Progenitor cell of endocrine pancreas (in vitro differentiated cells): ENCODE data around the gene PCDHB3. TPM values are rescaled to one million over a fixed set of nuclear protein-coding genes. Genes with fewer than 3 reads are reported as not detected.
A peak's percentile ranks its signal among the peaks of the same experiment; 100 is the strongest.
"Not testable (repeated sequence)": the region's sequence is repeated elsewhere in the genome, so short reads cannot be mapped to it uniquely, and the experiment has no call there.

Experiments
- DNase-seq: peaks from one replicate; pipeline ENCODE4 v3.0.0; 2021; ENCODE audit warnings: low spot score; ENCODE audit not compliant: unreplicated experiment
- H3K27ac Mint-ChIP-seq: 2 replicates; pipeline ENCODE4 v1.8.0; 2021; ENCODE audit warnings: mild to moderate bottlenecking, moderate library complexity, mixed read lengths
- H3K27me3 Mint-ChIP-seq: 2 replicates; pipeline ENCODE4 v1.8.0; 2021; ENCODE audit warnings: mixed read lengths
- H3K36me3 Mint-ChIP-seq: 2 replicates; pipeline ENCODE4 v1.8.0; 2022; ENCODE audit warnings: mixed read lengths; ENCODE audit not compliant: insufficient read depth
- H3K4me1 Mint-ChIP-seq: 2 replicates; pipeline ENCODE4 v1.8.0; 2021; ENCODE audit warnings: low read depth, mixed read lengths
- H3K4me3 Mint-ChIP-seq: 2 replicates; pipeline ENCODE4 v1.8.0; 2021; ENCODE audit warnings: low read depth, mild to moderate bottlenecking, moderate library complexity, mixed read lengths
- H3K9me3 Mint-ChIP-seq: 2 replicates; pipeline ENCODE4 v1.8.0; 2021; ENCODE audit warnings: low read depth, mixed read lengths
- total RNA-seq: library from RNA; stranded (reverse); gene quantifications from 2 replicates; pipeline ENCODE4 v1.2.1, GENCODE V29; 2021
- TF ChIP-seq, protein P1 (sequence below): fragments of 200-600 bp; sonication (generic); IDR thresholded peaks from one replicate; pipeline ENCODE4 v1.5.0; 2021; ENCODE audit warnings: antibody characterized with exemption, mild to moderate bottlenecking; ENCODE audit not compliant: unreplicated experiment

PCDHB3 gene
- total RNA-seq, 1 donor from 2014 or later, result 9.1 TPM

GRCh38 chr5:141084487-141084989, 15.7 kb upstream of the PCDHB3 start:
- H3K9me3 Mint-ChIP-seq, result peaks cover 11% of the 10 kb centered on the region
- H3K4me3 Mint-ChIP-seq, result peak overlapping the region; percentile 87
- TF ChIP-seq, protein P1, sequence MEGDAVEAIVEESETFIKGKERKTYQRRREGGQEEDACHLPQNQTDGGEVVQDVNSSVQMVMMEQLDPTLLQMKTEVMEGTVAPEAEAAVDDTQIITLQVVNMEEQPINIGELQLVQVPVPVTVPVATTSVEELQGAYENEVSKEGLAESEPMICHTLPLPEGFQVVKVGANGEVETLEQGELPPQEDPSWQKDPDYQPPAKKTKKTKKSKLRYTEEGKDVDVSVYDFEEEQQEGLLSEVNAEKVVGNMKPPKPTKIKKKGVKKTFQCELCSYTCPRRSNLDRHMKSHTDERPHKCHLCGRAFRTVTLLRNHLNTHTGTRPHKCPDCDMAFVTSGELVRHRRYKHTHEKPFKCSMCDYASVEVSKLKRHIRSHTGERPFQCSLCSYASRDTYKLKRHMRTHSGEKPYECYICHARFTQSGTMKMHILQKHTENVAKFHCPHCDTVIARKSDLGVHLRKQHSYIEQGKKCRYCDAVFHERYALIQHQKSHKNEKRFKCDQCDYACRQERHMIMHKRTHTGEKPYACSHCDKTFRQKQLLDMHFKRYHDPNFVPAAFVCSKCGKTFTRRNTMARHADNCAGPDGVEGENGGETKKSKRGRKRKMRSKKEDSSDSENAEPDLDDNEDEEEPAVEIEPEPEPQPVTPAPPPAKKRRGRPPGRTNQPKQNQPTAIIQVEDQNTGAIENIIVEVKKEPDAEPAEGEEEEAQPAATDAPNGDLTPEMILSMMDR, result peak; percentile 68
- DNase-seq, result no peak
- H3K27ac Mint-ChIP-seq, result peak overlapping the region; percentile 99
- peaks cover 7% of the 10 kb centered on the region for H3K36me3 Mint-ChIP-seq
- H3K4me1 Mint-ChIP-seq, result no peaks in the 10 kb centered on the region
- peaks cover 9% of the 10 kb centered on the region for H3K27me3 Mint-ChIP-seq

GRCh38 chr5:141094481-141095262, 5.6 kb upstream of the PCDHB3 start, which contains the start of gene PCDHB2:
TSS of gene PCDHB2 (plus strand) at chr5:141094615. CDS start at chr5:141094791, 176 bp downstream.
- no peaks in the 10 kb centered on the region for H3K27me3 Mint-ChIP-seq
- H3K4me1 Mint-ChIP-seq, result no peaks in the 10 kb centered on the region
- H3K27ac Mint-ChIP-seq, result peak within 1 kb of the TSS; percentile 100
- H3K36me3 Mint-ChIP-seq, result peaks cover 40% of the 10 kb centered on the region
- peak; percentile 49 for DNase-seq
- H3K9me3 Mint-ChIP-seq, result peaks cover 33% of the 10 kb centered on the region
- peak within 1 kb of the TSS; percentile 89 for H3K4me3 Mint-ChIP-seq
- TF ChIP-seq, protein P1, result peak; percentile 78

- Mint-ChIP-seq H3K9me3 (peaks cover 39% of the 10 kb centered on the region), H3K4me3 (peak overlapping the region; percentile 89), H3K36me3 (peaks cover 46% of the 10 kb centered on the region), H3K4me1 (no peaks in the 10 kb centered on the region), H3K27me3 (no peaks in the 10 kb centered on the region), H3K27ac (peak overlapping the region; percentile 100)
- TF ChIP-seq, protein P1, result no peak
- no peak for DNase-seq
Measured at GRCh38 chr5:141095263-141095641, 5.0 kb upstream of the PCDHB3 start.

DNA sequence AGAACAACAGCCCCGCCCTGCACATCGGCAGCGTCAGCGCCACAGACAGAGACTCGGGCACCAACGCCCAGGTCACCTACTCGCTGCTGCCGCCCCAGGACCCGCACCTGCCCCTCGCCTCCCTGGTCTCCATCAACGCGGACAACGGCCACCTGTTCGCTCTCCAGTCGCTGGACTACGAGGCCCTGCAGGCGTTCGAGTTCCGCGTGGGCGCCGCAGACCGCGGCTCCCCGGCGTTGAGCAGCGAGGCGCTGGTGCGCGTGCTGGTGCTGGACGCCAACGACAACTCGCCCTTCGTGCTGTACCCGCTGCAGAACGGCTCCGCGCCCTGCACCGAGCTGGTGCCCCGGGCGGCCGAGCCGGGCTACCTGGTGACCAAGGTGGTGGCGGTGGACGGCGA, 4.1 kb upstream of the PCDHB3 start:
- Mint-ChIP-seq H3K9me3 (peaks cover 43% of the 10 kb centered on the region), H3K36me3 (peaks cover 55% of the 10 kb centered on the region), H3K27ac (peak overlapping the region; percentile 100), H3K4me3 (peak overlapping the region; percentile 89)
- H3K4me1 Mint-ChIP-seq, H3K27me3 Mint-ChIP-seq, DNase-seq: not testable (repeated sequence)

DNA sequence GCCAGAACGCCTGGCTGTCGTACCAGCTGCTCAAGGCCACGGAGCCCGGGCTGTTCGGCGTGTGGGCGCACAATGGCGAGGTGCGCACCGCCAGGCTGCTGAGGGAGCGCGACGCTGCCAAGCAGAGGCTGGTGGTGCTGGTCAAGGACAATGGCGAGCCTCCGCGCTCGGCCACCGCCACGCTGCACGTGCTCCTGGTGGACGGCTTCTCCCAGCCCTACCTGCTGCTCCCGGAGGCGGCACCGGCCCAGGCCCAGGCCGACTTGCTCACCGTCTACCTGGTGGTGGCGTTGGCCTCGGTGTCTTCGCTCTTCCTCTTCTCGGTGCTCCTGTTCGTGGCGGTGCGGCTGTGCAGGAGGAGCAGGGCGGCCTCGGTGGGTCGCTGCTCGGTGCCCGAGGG, 3.7 kb upstream of the PCDHB3 start:
- H3K27ac Mint-ChIP-seq, result peak overlapping the region; percentile 41
- not testable (repeated sequence) for H3K4me3 Mint-ChIP-seq, H3K4me1 Mint-ChIP-seq, DNase-seq, H3K27me3 Mint-ChIP-seq
- peaks cover 59% of the 10 kb centered on the region for H3K36me3 Mint-ChIP-seq
- peaks cover 46% of the 10 kb centered on the region for H3K9me3 Mint-ChIP-seq

GRCh38 chr5:141101059-141101458, 786 bp downstream of the PCDHB3 start:
- Mint-ChIP-seq H3K9me3 (peaks cover 34% of the 10 kb centered on the region), H3K4me1 (no peaks in the 10 kb centered on the region), H3K4me3 (peak overlapping the region; percentile 38), H3K27me3 (no peaks in the 10 kb centered on the region), H3K36me3 (peaks cover 64% of the 10 kb centered on the region), H3K27ac (peak overlapping the region; percentile 91)
- TF ChIP-seq, protein P1, result no peak
- DNase-seq, result no peak

DNA sequence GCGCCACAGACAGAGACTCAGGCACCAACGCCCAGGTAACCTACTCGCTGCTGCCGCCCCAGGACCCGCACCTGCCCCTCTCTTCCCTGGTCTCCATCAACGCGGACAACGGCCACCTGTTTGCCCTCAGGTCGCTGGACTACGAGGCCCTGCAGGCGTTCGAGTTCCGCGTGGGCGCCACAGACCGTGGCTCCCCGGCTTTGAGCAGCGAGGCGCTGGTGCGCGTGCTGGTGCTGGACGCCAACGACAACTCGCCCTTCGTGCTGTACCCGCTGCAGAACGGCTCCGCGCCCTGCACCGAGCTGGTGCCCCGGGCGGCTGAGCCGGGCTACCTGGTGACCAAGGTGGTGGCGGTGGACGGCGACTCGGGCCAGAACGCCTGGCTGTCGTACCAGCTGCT, 1.8 kb downstream of the PCDHB3 start:
- not testable (repeated sequence) for DNase-seq, H3K4me3 Mint-ChIP-seq, H3K27me3 Mint-ChIP-seq, H3K4me1 Mint-ChIP-seq
- H3K9me3 Mint-ChIP-seq, result peaks cover 36% of the 10 kb centered on the region
- H3K36me3 Mint-ChIP-seq, result peaks cover 64% of the 10 kb centered on the region
- H3K27ac Mint-ChIP-seq, result peak overlapping the region; percentile 91

GRCh38 chr5:141102471-141102870, 2.2 kb downstream of the PCDHB3 start:
- not testable (repeated sequence) for DNase-seq, H3K27me3 Mint-ChIP-seq, H3K27ac Mint-ChIP-seq, H3K4me1 Mint-ChIP-seq, H3K4me3 Mint-ChIP-seq
- Mint-ChIP-seq H3K9me3 (peaks cover 40% of the 10 kb centered on the region), H3K36me3 (peaks cover 65% of the 10 kb centered on the region)
